OCI-LY7 (cell line): Measurements from ENCODE around the gene B3GALNT2. TPM values are rescaled to one million over a fixed set of nuclear protein-coding genes. Genes with fewer than 3 reads are reported as not detected.

Experiments used
- BruUV-seq: library from RNA; stranded (reverse); fragments of 400-500 nt; replicated peaks from 2 replicates; lab custom pipeline; 2021; lab: Mats Ljungman, UMichigan
- CTCF ChIA-PET: fragments of 300-600 bp; sonication (Branson Sonifier 250); formaldehyde crosslinking; loops from one replicate; lab custom pipeline; 2022; ENCODE audit warnings: antibody characterized with exemption; ENCODE audit not compliant: unreplicated experiment; lab: Charles Lee
- POLR2A ChIA-PET: fragments of 300-600 bp; sonication (Branson Sonifier 250); formaldehyde crosslinking; loops from one replicate; lab custom pipeline; 2022; ENCODE audit warnings: antibody characterized with exemption; lab: Charles Lee
- DNase-seq: peaks from one replicate; pipeline ENCODE4 v3.0.0-alpha.2; 2015; ENCODE audit warnings: low spot score
- H2AFZ ChIP-seq: fragments of 200-600 bp; sonication (generic), shearing (Covaris generic); 2 replicates; pipeline ENCODE4 v1.6.1; 2014; ENCODE audit warnings: mild to moderate bottlenecking, antibody characterized with exemption, low read length, moderate library complexity
- H3K27ac ChIP-seq: fragments of 200-600 bp; sonication (generic); 2 replicates; pipeline ENCODE4 v1.5.1; 2014; ENCODE audit warnings: mixed run types, low read depth, mild to moderate bottlenecking, moderate library complexity, low read length, inconsistent platforms; ENCODE audit not compliant: poor library complexity, severe bottlenecking
- H3K36me3 ChIP-seq: fragments of 200-600 bp; sonication (generic); 2 replicates; pipeline ENCODE4 v1.6.1; 2014; ENCODE audit warnings: mild to moderate bottlenecking, antibody characterized with exemption, low read length, moderate library complexity, mixed read lengths; ENCODE audit not compliant: insufficient read depth
- H3K4me1 ChIP-seq: fragments of 200-600 bp; sonication (generic); 2 replicates; pipeline ENCODE4 v1.5.1; 2014; ENCODE audit warnings: mild to moderate bottlenecking, low read length; ENCODE audit not compliant: insufficient read depth, poor library complexity, severe bottlenecking
- H3K4me2 ChIP-seq: fragments of 200-600 bp; sonication (generic); 2 replicates; pipeline ENCODE4 v1.6.1; 2014; ENCODE audit warnings: mild to moderate bottlenecking, low read length
- H3K4me3 ChIP-seq: fragments of 200-600 bp; sonication (generic); 2 replicates; pipeline ENCODE4 v1.5.1; 2014; ENCODE audit warnings: mild to moderate bottlenecking, low read depth, low read length; ENCODE audit not compliant: poor library complexity, severe bottlenecking
- H3K79me2 ChIP-seq: fragments of 200-600 bp; sonication (generic); 2 replicates; pipeline ENCODE4 v1.6.1; 2016; ENCODE audit warnings: low read depth, mild to moderate bottlenecking, low read length, moderate library complexity, mixed read lengths; ENCODE audit not compliant: insufficient read depth
- H3K9me2 ChIP-seq: fragments of 200-600 bp; sonication (generic); 2 replicates; pipeline ENCODE4 v1.6.1; 2016; ENCODE audit warnings: mild to moderate bottlenecking, low read length, mixed read lengths; ENCODE audit not compliant: insufficient read depth
- H3K9me3 ChIP-seq: fragments of 200-600 bp; sonication (generic); 2 replicates; pipeline ENCODE4 v1.6.1; 2014; ENCODE audit warnings: mild to moderate bottlenecking, mixed run types, low read length, mixed read lengths
- H4K20me1 ChIP-seq: fragments of 200-600 bp; sonication (generic); 2 replicates; pipeline ENCODE4 v1.6.1; 2014; ENCODE audit warnings: mild to moderate bottlenecking, antibody characterized with exemption, low read length, moderate library complexity, mixed read lengths; ENCODE audit not compliant: insufficient read depth
- CTCF ChIP-seq: fragments of 200-600 bp; sonication (generic); conservative IDR thresholded peaks from 2 replicates; pipeline ENCODE4 v1.5.1; 2014; ENCODE audit warnings: mild to moderate bottlenecking, antibody characterized with exemption, low read length, moderate library complexity, mixed read lengths
- EZH2phosphoT487 ChIP-seq: fragments of 200-600 bp; sonication (generic); IDR thresholded peaks from 2 replicates; pipeline ENCODE4 v1.6.1; 2018; ENCODE audit warnings: low read depth, borderline replicate concordance, mild to moderate bottlenecking, mixed run types, antibody characterized with exemption, low read length, moderate library complexity, mixed read lengths
- intact Hi-C: fragments of 100-400 bp; cut with micrococcal nuclease; formaldehyde crosslinking; loops from one replicate; pipeline ENCODE4 v1.10.0; 2022; ENCODE audit not compliant: unreplicated experiment
- total RNA-seq, 2 experiments: library from RNA; depleted of rRNA in 1 of 2; stranded (reverse); fragments of >200 nt in 1 of 2; shearing (Covaris generic) in 1 of 2; gene quantifications; 2 replicates each; pipeline ENCODE4 v1.2.3, GENCODE V29; 2014 to 2022

B3GALNT2 gene
- total RNA-seq, 2 experiments from 2014 or later, result 18.6 to 24.3 TPM

- H3K4me2 ChIP-seq, result no peak overlapping the region
- no peaks in the 10 kb centered on the region for H3K9me3 ChIP-seq
- ChIA-PET POLR2A (interaction anchor here (0.5 to 0.7 kb wide), 3 partner anchors 84 to 373 kb away, joined by 3 to 4 read pairs (median 3); partner anchors contain the start of gene RBM34), CTCF (no interaction called here)
- BruUV-seq, result no TSS peak
- H3K4me1 ChIP-seq, result no peaks in the 10 kb centered on the region
- H4K20me1 ChIP-seq, result no peaks in the 10 kb centered on the region
- intact Hi-C loops, result no loop called here
- no peak overlapping the region for H3K27ac ChIP-seq
- no peaks in the 10 kb centered on the region for H3K9me2 ChIP-seq
- H2AFZ ChIP-seq, result no peak overlapping the region
- H3K4me3 ChIP-seq, result no peak overlapping the region
- no peaks in the 10 kb centered on the region for H3K36me3 ChIP-seq
- DNase-seq, result no peak
- TF ChIP-seq CTCF (no peak), EZH2phosphoT487 (no peak)
- no peaks in the 10 kb centered on the region for H3K79me2 ChIP-seq
Observed at GRCh38 chr1:235533476-235534168, 29.4 kb upstream of the B3GALNT2 start.

GRCh38 chr1:235532360-235532759 is 28.1 kb upstream of the B3GALNT2 start:
- ChIA-PET CTCF (no interaction called here), POLR2A (no interaction called here)
- Histone ChIP-seq H3K79me2 (no peaks in the 10 kb centered on the region), H4K20me1 (no peaks in the 10 kb centered on the region), H3K9me3 (no peaks in the 10 kb centered on the region), H3K4me2 (no peak overlapping the region), H3K4me3 (no peak overlapping the region), H3K9me2 (no peaks in the 10 kb centered on the region), H3K27ac (no peak overlapping the region), H2AFZ (no peak overlapping the region), H3K36me3 (no peaks in the 10 kb centered on the region), H3K4me1 (no peaks in the 10 kb centered on the region)
- no peak for DNase-seq
- TF ChIP-seq CTCF (no peak), EZH2phosphoT487 (no peak)
- no TSS peak for BruUV-seq
- intact Hi-C loops, result no loop called here

- Histone ChIP-seq H3K4me3 (no peak overlapping the region), H3K9me2 (no peaks in the 10 kb centered on the region), H3K4me2 (no peak overlapping the region), H2AFZ (no peak overlapping the region), H4K20me1 (no peaks in the 10 kb centered on the region), H3K79me2 (no peaks in the 10 kb centered on the region), H3K36me3 (no peaks in the 10 kb centered on the region), H3K27ac (no peak overlapping the region), H3K4me1 (no peaks in the 10 kb centered on the region), H3K9me3 (no peaks in the 10 kb centered on the region)
- ChIA-PET CTCF (no interaction called here), POLR2A (interaction anchor here (0.8 to 1.5 kb wide), 4 partner anchors 32 to 448 kb away, joined by 3 to 4 read pairs (median 3); no protein-coding TSS in a partner anchor)
- no peak for DNase-seq
- TF ChIP-seq CTCF, result no peak
- no peak for TF ChIP-seq EZH2phosphoT487
- BruUV-seq, result no TSS peak
- intact Hi-C loops, result no loop called here
Observed at GRCh38 chr1:235527196-235527814, 23.1 kb upstream of the B3GALNT2 start.
